Nucleus accumbens (tissue), 56 donors: ENCODE measurements around the gene LFNG.
"Not testable (repeated sequence)": the region's sequence is repeated elsewhere in the genome, so short reads cannot be mapped to it uniquely, and the experiment has no call there.

Source experiments
- DNase-seq, 56 donors: peaks; one replicate each; lab custom pipeline; 2025; lab: John Stamatoyannopoulos, UW

Gene LFNG

GRCh38 chr7:2540641-2541051, 21.1 kb downstream of the LFNG start:
- no peak for DNase-seq

- no peak for DNase-seq
These were observed 21.9 kb downstream of the LFNG start for GRCh38 chr7:2541291-2542010.

- no peak for DNase-seq
These were observed 22.7 kb downstream of the LFNG start for GRCh38 chr7:2542011-2542915.

- no peak for DNase-seq
These were observed 23.6 kb downstream of the LFNG start for GRCh38 chr7:2542916-2543871.

GRCh38 chr7:2544541-2545188, 25.1 kb downstream of the LFNG start:
- DNase-seq = no peak

GRCh38 chr7:2545746-2546425, 26.3 kb downstream of the LFNG start:
- no peak for DNase-seq

GRCh38 chr7:2546776-2547586, 27.4 kb downstream of the LFNG start:
- no peak for DNase-seq

GRCh38 chr7:2551418-2551817, 31.8 kb downstream of the LFNG start:
- DNase-seq = no peak

- DNase-seq = no peak
These were observed 33.5 kb downstream of the LFNG start for GRCh38 chr7:2553108-2553507.

GRCh38 chr7:2553831-2554581, 34.4 kb downstream of the LFNG start:
- no peak for DNase-seq

GRCh38 chr7:2554661-2555111, 35.1 kb downstream of the LFNG start:
- DNase-seq = no peak

GRCh38 chr7:2555121-2556052, 35.8 kb downstream of the LFNG start, which contains the start of gene BRAT1:
Gene BRAT1, minus strand, starts transcription at chr7:2555524. Its CDS starts 1,093 bp downstream, at chr7:2554431.
- DNase-seq = peak in 55 of 56 donors; percentile 67 to 97 (median 91)

- DNase-seq = peak; percentile 17 to 95 (median 82)
These were observed 39.2 kb downstream of the LFNG start, which contains the start of gene IQCE for GRCh38 chr7:2558629-2559282. Gene IQCE, plus strand, starts transcription at chr7:2558979. Its CDS starts 203 bp downstream, at chr7:2559182.

GRCh38 chr7:2559283-2559950, 39.8 kb downstream of the LFNG start:
- no peak for DNase-seq

GRCh38 chr7:2563955-2564354, 44.4 kb downstream of the LFNG start:
- not testable (repeated sequence) for DNase-seq
